Measurements from ENCODE around the gene FRMD5.

Gene FRMD5

DNA sequence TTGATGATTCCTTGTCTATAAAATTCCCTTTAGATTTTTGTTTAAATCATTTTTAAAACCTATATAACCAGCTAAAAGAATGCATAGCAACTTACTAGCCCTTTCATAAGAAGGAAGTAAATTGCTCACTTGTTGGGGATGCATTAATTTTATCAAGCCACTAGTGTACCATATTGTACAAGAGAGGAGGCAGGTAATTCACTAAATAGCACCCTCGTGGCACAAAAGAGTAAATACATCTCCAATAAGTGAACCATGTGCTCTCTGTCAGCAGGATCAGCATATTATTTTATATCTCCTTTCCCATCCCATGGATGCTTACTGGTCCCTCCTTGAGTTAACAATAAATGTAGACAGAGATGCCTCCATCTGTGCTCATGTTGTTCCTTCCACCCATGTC is 34.3 kb downstream of the FRMD5 start:
- DNase-seq (ENCODE audit: low read depth): no peak

DNA sequence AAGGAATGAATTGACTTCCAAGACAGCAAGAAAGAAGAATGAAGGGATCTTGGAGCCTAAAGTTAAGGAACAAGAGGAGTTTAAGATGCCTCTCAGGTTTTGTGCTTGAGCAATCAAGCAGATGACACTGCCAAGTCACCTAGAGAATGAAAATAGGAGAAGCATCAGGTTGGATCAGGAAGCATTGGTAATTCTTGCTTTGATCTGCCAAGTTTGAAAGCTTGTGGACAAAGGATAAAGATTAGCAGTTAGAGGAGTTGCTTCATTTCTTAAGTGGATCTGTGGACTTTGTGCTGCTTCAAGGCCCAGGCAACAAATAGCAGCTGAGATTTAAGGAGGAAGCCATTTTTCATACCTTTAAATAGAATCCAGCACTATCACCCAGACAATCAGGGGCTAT is 35.6 kb downstream of the FRMD5 start:
- DNase-seq (ENCODE audit: low read depth): no peak

DNA sequence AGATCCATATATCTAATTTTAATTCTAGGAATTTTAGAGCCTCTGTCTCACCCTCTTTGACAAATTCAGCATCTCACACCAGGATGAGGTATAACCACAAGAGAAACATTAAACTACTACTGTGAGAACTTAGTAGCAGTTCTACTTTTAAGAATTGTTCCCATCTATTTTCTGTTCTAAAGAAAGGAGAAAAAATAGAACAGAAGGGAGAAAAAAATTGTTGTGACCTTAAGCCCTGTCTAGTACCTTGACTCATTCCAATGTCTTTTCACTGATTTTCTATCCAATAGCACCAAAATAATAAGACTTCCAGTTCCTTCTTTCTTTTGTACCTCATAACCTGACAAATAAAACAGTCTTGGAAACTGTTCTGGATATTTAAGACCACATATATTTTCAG is 37.0 kb downstream of the FRMD5 start:
- DNase-seq (ENCODE audit: low read depth): no peak

DNA sequence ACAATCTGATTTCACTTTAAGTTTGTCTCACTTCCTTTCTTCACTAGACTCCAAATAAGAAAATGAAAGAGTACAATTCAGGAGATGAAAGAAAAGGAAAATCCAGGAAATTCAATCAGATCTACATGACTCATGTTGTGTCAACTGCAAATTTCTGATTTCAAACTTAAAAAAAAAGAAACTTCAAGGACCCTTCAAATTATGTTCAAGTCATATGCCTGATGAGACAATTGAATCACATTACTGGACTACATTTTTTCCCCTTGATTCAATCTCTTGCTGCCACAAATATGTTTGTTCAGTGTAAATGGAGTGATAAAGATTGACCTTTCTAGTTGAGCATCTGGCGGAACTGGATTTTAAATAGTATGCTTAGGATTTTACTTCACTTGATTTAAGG is 37.4 kb downstream of the FRMD5 start:
- DNase-seq (ENCODE audit: low read depth): no peak

DNA sequence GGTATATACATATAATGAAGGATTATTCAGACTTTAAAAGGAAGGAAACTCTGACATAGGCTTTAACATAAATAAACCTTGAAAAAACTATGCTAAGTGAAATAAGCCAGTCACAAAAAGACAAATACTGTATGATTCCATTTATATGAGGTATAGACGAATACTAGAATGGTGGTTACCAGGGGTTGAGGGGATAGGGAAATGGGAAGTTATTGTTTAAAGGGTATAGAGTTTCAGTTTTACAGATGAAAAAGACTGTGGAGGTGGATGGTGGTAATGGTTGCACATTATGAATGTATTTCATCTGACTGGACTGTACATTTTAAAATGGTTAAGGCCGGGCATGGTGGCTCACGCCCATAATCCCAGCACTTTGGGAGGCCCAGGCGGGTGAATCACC is 41.7 kb downstream of the FRMD5 start:
- DNase-seq (ENCODE audit: low read depth): no peak

DNA sequence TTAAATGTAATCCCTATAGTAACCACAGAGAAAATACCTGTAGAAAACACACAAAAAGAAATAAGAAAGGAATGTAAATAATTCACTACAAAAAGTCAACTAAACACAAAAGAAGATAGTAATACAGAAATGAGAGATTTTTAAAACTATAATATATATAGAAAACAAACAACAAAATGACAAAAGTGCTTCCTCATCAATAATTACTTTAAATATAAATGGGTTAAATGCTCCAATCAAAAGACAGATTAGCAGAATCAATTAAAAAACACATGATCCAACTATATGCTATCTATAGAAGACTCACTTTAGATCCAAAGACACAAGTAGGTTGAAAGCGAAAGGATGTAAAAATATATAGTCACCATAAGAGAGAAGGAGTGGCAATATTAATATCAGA is 45.8 kb downstream of the FRMD5 start:
- no peak for DNase-seq (ENCODE audit: low read depth)

DNA sequence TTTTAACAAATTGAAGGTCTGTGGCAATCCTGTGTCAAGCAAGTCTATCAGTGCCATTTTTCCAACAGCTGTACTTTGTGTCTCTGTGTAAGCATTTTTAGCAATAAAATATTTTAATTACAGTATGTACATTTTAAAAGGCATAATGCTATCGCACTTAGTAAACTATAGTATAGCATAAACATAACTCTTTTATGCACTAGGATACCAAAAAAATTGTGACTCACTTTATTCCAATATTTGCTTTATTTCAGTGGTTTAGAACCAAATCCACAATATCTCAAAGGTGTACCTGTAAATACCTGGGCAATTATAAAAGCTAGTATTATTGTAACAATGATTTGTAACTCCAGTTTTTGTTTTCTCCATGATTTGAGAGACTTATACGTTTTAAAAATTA is 46.5 kb downstream of the FRMD5 start:
- DNase-seq (ENCODE audit: low read depth): no peak

DNA sequence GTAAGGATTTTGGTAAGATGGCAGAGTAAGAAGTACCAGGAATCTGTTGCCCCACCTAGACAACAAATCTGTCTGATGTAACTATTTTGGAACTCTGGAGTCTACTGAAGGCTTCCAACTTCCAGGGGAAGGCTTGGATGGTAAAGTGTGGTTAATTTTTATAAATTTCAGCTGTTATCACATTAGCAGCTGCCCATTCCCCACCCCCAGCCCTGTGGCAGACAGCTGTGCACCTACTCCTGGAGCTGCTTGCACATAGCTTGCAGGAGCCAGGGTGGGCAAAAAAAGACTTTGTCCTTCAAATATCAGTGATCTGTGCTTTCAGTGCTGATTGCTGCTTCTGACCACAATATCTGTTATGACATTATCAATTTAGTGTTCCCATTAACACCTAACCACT is 47.4 kb downstream of the FRMD5 start:
- no peak for DNase-seq (ENCODE audit: low read depth)

DNA sequence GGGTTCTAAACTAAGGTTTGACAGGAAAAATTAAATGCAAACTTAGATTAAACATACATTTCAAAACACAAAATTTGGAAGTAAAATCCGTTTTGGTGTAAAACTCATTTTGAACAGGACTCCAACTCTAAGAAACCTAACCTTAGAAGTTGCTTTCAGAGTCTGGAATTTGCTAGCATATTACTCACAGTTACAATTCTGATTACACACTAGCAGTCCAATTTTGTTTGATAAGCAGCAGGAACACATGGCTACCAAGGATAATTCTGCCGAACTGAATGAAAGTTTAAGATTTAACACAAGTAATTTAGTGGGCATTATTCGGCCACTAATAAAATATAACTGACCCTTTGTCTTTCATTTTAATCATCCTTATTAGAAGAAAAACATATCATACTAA is 49.6 kb downstream of the FRMD5 start:
- DNase-seq (ENCODE audit: low read depth): no peak

DNA sequence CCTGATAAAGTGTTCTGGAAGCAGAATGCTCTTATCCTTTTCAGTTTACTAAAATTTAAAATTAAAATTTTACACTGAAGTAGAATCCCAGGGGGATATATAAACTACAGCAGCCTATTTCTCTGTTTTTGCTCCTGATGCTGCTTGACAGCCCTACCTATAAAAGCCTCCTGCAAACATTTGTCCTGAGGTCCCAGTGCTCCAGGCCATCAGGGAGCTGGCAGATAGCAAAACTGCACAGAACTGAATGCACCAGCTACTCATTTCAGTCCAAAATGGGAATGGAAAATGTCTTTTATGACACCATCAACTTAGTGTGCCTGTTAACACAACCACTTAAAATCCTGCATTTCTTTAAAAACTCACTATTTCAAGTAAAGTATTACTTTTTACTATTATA is 50.1 kb downstream of the FRMD5 start:
- DNase-seq (ENCODE audit: low read depth): no peak

DNA sequence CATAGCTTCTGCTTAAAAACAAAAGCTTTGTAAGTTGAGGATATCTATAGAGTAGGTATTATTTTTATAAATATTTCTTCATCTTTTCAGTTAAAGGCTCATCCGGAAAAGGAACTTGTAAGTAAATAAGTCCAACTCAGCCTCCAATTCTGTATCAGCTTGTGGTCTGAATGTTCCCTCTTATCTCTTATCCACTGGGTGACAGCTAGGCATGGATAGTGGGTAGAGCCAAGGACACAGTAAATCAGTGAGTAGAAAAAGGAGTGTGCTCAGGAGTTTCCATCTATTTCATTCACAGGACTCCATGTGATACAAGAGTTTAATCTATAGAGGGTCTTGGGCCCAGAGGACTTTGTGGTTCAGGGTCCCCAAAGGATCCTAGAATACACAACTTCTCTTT is 50.9 kb downstream of the FRMD5 start:
- DNase-seq (ENCODE audit: low read depth): no peak

DNA sequence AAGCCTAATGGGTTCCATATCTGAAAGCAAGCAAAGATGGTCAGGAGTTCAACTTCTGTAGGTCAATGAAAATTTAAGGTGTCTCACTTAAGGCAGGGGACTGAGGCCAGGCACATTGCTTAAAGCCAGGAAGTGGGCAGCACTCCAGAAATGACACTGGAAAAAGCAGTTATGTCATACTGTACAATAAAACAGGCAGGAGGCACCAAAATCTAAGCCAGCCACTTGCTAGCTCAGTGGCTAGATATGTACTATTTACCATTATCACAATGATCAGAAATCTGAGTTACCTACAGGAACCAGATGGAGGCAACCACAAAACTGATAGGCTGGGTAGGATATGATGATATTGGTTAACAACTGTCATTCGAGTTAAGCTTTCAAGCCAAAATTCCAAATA is 57.3 kb downstream of the FRMD5 start:
- no peak for DNase-seq (ENCODE audit: low read depth)

DNA sequence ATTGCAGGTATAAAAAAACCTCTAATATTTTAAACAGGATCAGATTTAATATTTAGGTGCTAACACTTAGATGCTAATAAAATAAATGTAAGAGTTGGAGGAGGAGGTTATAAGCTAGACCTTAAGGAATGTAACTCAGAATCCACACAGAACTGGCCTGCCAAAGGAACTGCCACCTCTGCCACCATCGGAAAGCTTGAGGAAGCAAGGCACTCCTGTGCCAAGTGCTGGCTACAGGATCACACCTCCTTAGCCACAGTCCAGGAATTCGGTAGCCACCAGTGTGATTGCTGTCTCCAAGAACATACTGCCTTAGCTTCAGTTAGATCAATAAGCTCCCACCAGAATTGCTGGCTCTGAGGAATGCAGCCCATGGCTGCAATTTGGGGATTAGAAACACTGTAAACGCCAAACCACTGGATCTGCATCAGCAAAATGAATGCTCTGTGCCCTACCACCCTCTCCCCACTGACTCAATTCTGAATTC is 58.0 kb downstream of the FRMD5 start:
- no peak for DNase-seq (ENCODE audit: low read depth)

DNA sequence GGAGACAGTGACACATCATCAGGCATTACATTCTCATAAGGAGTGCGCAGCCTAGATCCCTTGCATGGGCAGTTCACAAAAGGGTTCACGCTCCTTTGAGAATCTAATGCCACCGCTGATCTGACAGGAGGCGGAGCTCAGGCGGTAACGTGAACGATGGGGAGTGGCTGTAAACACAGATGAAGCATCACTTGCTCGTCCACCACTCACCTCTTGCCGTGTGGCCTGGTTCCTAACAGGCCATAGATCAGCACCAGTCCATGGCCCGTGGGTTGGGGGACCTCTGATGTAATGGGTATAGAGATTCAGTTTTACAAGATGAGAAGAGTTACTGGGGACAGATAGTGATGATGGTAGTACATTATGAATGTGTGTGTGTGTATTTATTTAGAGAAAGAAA is 63.0 kb downstream of the FRMD5 start:
- no peak for DNase-seq (ENCODE audit: low read depth)

DNA sequence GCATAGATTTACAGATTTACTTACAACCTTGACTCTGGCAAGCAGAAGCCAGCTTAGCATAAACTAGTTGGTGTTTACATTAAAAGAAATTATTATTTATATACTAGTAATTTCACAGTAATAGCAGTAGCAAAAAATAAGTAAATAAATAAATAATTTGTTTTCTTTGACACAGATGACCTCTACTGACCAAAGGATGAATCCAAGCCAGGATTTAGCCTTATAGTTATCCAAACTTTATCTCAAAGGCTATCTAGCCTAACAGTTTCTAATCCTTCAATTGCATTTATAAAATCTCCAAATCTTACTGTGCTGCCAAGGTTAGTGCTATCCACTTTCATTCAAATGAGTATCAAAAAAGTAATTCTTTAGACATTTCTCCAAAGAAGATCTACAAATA is 64.3 kb downstream of the FRMD5 start:
- DNase-seq (ENCODE audit: low read depth): no peak

DNA sequence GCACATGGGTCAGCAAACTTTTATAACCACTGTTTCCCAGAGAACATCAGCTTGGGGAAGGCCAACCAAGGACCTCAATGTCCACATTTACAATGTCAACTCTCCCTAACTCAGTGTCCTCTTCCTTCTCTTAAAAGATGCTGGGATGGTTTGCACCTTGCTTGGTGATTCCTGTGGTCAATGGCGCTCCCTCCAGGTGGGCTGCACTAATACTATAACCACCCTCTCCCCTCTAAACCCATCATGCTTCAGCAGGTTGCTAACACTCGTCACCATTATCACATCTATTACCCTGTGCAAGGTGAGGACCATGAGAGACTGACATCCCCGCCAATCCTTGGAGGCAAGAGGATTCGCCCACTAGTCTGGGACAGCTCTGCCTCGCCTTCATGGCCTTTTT is 65.2 kb downstream of the FRMD5 start:
- DNase-seq (ENCODE audit: low read depth): no peak

DNA sequence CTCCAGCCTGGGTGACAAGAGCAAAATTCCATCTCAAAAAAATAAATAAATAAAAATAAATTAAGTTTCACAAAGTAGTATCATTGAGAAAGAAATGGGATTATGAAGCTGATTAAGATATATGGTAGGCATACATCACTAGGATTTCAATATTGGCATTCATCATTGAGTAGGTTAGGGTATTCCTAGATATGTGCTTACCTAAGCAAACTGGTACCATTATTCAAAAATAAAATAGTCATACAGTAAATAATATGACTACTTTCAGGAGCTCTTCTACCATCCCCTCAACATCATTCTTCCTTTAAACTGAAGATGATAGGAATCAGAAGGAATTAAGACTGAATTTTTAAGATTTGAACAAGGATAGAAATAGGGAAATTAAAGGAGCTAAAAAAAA is 66.6 kb downstream of the FRMD5 start:
- DNase-seq (ENCODE audit: low read depth): no peak

DNA sequence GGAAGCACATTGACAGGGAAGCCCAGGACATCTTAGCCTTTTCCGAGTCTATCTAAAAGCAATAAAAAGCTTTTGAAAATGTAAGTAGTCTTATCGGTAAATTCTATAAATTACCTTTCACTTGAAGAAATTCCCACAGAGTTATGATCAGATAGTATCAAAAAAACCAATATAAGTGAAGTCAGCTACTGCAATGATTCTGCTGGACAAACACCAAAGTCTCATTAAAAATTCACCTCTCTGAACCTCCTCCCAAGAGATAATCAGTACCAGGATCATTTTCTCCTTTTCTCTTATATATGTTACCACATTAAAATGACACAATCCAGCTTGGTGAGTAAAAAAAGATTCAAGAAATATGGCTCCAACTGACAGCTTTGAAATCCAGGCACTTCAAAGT is 69.2 kb downstream of the FRMD5 start:
- DNase-seq (ENCODE audit: low read depth): no peak

DNA sequence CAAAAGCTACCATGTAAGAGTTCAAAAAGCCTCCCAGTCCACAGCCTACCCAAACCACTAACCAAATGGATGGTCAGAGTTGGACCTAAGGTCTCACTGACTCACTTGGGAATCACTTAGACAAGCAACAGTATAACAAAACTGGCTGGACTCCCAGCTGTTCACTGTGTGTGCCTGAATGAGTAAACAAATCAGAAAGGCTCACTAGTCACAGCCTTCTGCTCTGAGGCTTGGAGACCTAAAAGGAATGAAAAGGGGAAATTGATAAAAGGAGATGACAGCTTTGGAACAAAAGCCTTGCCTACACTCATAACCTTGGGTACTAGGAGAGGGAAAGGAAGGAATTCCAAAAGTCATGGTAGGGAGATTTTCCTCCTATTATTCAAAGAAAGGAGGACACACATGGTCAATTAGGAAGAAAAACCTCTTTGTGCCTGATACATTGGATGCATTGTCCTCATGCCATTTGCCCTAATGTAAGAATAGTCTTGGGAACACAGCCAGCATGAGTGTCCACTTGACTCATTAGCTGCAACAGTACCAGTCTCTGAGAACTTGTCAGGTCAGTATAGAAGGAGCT is 92.3 kb downstream of the FRMD5 start:
- no peak for DNase-seq (ENCODE audit: low read depth)

DNA sequence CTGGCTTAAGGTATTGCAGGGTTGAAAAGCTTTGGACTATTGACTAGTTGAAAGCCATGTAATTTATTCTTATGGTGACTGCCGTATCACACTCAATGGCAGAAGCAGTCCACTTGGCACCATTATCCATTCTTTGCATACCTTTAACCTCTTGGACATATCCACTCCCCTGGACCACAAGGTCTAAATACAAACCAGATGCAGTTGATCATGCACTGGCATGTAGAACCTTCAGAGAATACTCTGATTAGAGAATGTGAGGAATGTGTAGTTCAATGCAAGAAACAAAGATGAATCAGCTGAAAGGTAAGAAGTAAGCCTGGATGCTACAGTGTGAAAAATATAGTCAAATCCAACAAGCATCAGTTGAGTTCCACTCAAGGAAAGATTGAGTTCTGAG is 93.1 kb downstream of the FRMD5 start:
- DNase-seq (ENCODE audit: low read depth): no peak

DNA sequence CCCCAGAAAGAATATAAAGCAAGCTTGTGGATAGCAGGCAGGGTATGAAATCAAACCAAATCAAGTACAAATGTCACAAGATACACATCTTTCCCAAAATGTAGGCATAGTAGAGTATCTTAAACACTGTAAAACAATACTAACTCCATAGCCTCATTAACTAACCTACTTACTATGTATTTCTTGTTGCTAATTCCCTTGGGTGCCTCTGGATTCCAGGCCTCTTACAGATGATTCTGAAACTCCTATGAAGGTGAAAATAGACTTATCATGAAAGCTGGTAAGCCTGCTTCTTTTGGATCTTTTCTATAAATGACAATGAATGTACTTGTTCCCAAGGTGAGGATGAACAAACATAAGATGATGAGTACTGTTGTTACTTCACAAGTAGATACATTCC is 93.8 kb downstream of the FRMD5 start:
- no peak for DNase-seq (ENCODE audit: low read depth)

DNA sequence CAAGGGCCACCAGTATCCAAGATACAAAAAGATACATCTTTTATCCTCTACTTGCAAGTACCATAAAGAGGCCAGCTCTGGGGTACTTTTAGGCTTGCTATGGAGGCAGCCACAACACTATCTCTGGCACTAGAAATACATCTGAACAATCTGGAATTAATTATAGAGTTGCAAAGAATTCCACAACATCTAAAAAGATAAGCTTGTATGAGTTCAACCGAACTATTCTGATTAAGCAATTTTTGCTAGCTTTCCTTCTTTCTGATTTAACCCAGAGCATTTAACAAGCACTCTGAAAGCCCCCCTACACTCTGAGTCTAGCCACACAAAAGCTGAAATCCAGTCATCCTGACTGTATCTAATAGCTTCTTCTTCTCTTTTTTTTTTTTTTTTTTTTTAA is 95.4 kb downstream of the FRMD5 start:
- no peak for DNase-seq (ENCODE audit: low read depth)

DNA sequence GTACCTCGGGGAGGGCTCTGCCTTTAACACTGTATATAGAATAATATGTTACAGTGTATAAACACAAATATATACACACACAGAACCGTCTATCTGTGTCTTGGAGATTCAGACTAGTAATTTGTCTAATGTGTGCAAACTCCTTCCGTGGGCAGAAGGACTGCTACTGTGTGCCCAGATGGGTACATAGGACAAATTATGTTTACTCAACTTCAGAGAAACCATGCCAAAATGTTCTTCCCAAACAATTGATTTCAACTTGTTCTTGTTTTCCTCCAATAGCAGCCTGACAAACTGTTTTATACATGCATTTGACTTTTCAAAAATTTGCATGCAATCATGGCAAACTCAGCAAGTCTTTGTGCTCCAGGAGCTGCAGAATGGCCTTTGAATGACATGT is 97.5 kb downstream of the FRMD5 start:
- DNase-seq (ENCODE audit: low read depth): no peak

DNA sequence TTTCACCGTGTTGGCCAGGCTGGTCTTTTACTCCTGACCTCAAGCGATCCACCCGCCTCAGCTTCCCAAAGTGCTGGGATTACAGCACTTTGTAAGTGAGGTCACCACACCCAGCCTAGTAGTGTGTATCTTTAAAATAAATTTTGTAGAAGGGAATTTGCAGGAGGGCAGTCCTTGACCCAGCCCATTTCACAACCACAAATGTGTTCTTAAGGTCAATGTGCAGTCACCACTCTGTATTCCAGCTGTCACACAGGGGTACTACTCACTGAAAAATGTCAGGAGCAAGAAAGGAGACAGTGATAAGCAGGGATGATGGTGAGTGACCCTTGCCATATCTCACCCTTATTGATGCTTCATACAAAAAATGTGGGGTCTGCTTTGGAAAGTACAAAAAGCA is 98.5 kb downstream of the FRMD5 start:
- DNase-seq (ENCODE audit: low read depth): no peak

DNA sequence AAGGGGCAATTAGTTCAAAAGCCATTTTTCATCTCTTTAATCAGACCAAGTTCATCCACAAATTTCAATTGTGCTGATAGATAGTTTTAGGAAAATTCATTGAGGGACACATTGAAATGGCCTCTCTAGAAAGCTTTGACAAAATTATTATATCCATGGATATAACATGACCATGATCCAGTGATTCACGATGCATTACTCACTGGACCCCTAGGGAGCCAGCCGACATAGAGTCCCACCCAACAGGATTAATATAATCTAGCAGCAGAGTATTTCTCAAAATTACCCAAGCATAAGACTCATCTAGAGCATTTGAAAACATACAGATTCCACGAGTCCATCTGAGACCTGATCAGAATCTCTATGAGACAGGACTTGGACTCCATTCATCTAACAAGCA is 100.3 kb downstream of the FRMD5 start:
- no peak for DNase-seq (ENCODE audit: low read depth)

All from activated gamma-delta T cell treated with anti-CD3 and anti-CD28 coated beads, Interleukin-2, amount 50 U/mL, for 16 hours (primary cell).